GM23338 (cell line): ENCODE measurements around the gene PAIP1.

Experiments
- CREB1 ChIP-seq: fragments of 250-450 bp; sonication (Bioruptor Pico); IDR thresholded peaks from 2 replicates; pipeline ENCODE4 v1.5.0; 2020; ENCODE audit warnings: low read depth, mild to moderate bottlenecking, moderate library complexity
- CTCF ChIP-seq, 2 experiments: fragments of 200-600 bp in 1 of 2; sonication (generic) in 1 of 2; conservative IDR thresholded peaks; 2 replicates each; pipeline versions ENCODE4 v1.5.1 to v1.6.1; 2016 to 2017; ENCODE audit warnings: antibody characterized with exemption in 2 of 2, low read depth in 2 of 2, mild to moderate bottlenecking in 2 of 2, moderate library complexity in 1 of 2
- ETS1 ChIP-seq: IDR thresholded peaks from 2 replicates; pipeline ENCODE4 v1.6.1; 2016; ENCODE audit warnings: antibody characterized with exemption
- EZH2 ChIP-seq: fragments of 200-600 bp; sonication (generic); IDR thresholded peaks from one replicate; pipeline ENCODE4 v1.8.0; 2017; ENCODE audit warnings: antibody characterized with exemption, mild to moderate bottlenecking, low read depth; ENCODE audit not compliant: unreplicated experiment
- EZH2phosphoT487 ChIP-seq: fragments of 200-600 bp; sonication (generic); IDR thresholded peaks from one replicate; pipeline ENCODE4 v1.8.1; 2018; ENCODE audit warnings: antibody characterized with exemption; ENCODE audit not compliant: unreplicated experiment
- JUNB ChIP-seq: IDR thresholded peaks from one replicate; pipeline ENCODE4 v1.6.1; 2016; ENCODE audit warnings: antibody characterized with exemption; ENCODE audit not compliant: unreplicated experiment
- NANOG ChIP-seq: IDR thresholded peaks from 2 replicates; pipeline ENCODE4 v1.6.1; 2016; ENCODE audit warnings: antibody characterized with exemption, borderline replicate concordance
- POLR2AphosphoS5 ChIP-seq: IDR thresholded peaks from 2 replicates; pipeline ENCODE4 v1.6.1; 2016; ENCODE audit warnings: antibody characterized with exemption, low read depth
- REST ChIP-seq: IDR thresholded peaks from one replicate; pipeline ENCODE4 v1.6.1; 2018; ENCODE audit warnings: antibody characterized with exemption; ENCODE audit not compliant: unreplicated experiment
- STAT1 ChIP-seq: IDR thresholded peaks from one replicate; pipeline ENCODE4 v1.6.1; 2016; ENCODE audit warnings: antibody characterized with exemption; ENCODE audit not compliant: unreplicated experiment
- ZNF114 ChIP-seq: fragments of 250-450 bp; sonication (Bioruptor Pico); IDR thresholded peaks from 2 replicates; pipeline ENCODE4 v1.5.0; 2020; ENCODE audit warnings: mild to moderate bottlenecking, moderate library complexity

- TF ChIP-seq EZH2 = no peak
- TF ChIP-seq CTCF (conservative IDR thresholded peaks at IDR 0.05; ENCODE audit: low read depth in 2 of 2) = no peak
- no peak for TF ChIP-seq REST
- TF ChIP-seq CREB1 (CRISPR knock-in tag) = no peak
- TF ChIP-seq JUNB = no peak
- TF ChIP-seq POLR2AphosphoS5 = peak; percentile 16; the same call in 1 of the 2 replicates
- no peak for TF ChIP-seq ZNF114 (CRISPR knock-in tag)
- TF ChIP-seq EZH2phosphoT487 = no peak
- no peak for TF ChIP-seq NANOG
- no peak for TF ChIP-seq ETS1
- no peak for TF ChIP-seq STAT1
Measured at GRCh38 chr5:43602461-43603343, 45.8 kb upstream of the PAIP1 start, which contains the start of gene NNT.
